Measurements from ENCODE around the gene SETD3.
A peak's percentile ranks its signal among the peaks of the same experiment; 100 is the strongest.

Gene SETD3

GRCh38 chr14:99424306-99424877, 56.3 kb downstream of the SETD3 start:
- no peak for DNase-seq (ENCODE audit: low read depth in 3 of 3)

- DNase-seq (ENCODE audit: low read depth in 3 of 3), result no peak
Observed at GRCh38 chr14:99423434-99423833, 57.2 kb downstream of the SETD3 start.

DNA sequence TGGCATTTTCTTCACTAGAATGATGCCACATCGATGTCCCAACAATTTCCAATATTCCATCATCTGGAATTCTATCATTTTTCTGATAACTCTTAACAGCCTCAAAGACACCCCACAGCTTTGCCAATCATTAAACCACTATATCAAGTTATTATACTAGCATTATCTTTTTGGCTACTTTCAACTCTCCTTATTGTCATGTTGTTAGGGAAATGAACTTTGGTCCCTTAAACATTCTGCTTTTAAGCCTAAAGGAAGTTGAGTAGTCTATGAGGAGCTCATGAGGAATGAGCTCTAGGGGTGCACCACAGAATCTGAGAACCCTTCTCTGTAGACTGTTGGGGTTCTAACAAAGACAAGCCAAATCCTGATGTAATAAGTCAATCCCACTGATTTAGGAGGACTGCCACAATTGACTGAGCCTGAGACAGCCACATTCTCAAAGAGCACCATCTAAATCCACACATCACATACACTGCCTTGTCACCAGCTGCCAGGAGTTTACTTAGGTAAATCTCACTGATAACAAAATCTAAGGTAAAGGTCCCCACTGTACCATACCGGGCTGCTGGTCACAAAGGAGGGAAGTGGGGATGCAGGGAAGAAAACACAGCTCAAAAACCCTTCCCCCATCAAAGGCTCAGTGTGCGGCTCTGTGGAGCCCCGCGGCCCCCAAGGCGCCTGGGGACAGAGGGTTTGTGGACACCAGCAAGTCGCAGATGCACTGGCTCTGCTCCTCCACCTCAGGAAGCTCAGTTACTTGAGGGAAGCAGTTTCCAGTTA, 58.2 kb downstream of the SETD3 start:
- DNase-seq (ENCODE audit: low read depth in 3 of 3), result no peak

- DNase-seq (ENCODE audit: low read depth in 3 of 3), result no peak
Observed at GRCh38 chr14:99420711-99421110, 59.9 kb downstream of the SETD3 start.

- DNase-seq (ENCODE audit: low read depth in 3 of 3), result no peak
Observed at GRCh38 chr14:99419905-99420304, 60.8 kb downstream of the SETD3 start.

DNA sequence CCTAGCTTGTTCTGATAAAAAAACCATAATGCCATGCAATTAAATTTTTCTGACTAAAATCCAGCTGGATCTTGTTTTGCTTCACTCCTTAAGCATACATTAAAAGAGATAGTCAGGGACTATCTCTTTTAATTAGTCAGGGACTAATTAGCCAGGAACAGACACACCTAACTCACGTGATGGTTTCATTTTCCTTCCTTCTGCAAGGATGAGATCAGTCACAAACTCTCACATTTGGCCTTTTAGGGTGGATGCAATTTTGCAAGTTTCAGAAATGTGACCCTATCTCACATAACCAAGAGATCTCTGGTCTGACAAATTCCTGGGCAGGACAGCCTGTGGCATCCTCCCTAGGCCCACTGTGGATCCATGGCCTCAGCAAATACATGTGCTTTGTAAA, 62.4 kb downstream of the SETD3 start:
- no peak for DNase-seq (ENCODE audit: low read depth in 3 of 3)

- DNase-seq (ENCODE audit: low read depth in 3 of 3), result no peak
Observed at GRCh38 chr14:99416909-99417308, 63.8 kb downstream of the SETD3 start.

DNA sequence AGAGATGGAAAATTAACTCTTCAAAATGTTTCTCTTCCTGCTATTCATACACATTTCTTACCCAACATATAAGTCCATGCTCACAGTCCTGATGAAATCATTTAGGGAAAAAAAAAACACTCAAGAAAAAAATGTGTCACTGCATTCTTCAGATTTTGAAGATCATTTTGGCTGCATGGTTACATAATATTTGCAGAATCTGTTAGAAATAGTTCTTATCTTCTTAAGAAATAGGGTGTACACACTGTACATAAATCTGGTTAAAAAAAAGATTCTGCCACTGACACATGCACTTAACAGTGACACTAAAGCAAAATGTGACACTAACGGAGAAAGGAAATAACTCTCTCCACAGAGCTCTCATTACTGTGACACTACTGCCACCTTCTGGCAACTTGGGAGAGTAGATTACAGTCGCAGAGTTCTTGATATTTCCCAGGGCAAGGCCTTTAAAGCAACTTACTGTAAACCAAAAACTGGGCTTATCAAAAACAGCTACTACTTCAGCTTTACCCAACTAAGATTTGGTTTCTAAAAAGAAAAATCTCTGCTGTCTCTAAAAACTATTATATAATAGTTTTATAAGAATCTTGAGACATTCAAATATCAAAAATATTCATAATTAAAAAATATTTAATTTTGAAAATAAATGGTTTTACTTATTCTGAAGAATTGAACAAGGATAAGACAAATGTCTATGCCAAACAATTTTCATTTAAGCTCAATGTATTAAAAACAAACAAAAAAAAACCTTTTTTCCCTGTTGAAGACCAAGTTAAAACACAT, 65.0 kb downstream of the SETD3 start:
- DNase-seq (ENCODE audit: low read depth in 3 of 3), result peak; percentile 32 to 49 (median 41)

DNA sequence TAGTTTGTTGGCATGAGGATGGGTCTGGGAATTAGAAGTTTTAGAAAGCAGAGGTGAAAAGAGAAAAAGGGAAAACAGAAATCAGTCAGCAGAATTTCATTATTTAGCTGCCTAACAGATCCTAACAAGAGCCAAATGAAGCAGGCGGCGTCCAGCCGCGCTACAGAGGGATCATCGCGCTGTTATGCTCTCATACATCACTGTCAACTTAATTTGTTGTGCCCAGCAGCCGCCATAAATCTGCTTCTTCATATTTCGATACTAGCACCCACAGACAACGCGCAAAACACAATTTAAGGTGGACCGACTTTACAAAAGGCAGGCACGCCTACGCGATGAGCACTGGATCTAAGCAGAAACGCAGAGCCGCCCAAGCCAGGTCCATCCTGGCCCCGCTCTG, 66.7 kb downstream of the SETD3 start:
- DNase-seq (ENCODE audit: low read depth in 3 of 3), result no peak

DNA sequence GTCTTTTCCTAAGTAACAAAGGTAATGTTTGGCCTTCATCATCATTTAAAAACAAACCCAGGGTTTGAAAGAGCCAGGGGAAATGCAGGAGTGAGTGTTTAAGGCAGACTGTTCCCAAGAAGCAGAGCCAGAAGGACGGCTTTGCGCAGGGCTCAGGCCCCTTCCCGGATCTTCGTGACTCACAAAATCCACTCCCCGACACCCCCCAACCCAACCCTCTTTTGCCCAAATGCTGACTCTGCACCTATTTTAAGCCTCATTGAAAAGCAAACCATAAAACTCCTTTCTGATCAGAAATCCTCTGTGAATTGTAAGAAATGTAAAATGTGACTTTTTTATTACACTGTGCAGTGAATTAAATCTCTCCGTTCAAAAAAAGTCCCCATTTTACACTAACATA, 67.5 kb downstream of the SETD3 start:
- DNase-seq (ENCODE audit: low read depth in 3 of 3), result no peak

GRCh38 chr14:99412117-99413061, 68.3 kb downstream of the SETD3 start:
- DNase-seq (ENCODE audit: low read depth in 3 of 3), result peak in 1 of 3 donors; percentile 25

GRCh38 chr14:99410019-99410418, 70.6 kb downstream of the SETD3 start:
- no peak for DNase-seq (ENCODE audit: low read depth in 3 of 3)

GRCh38 chr14:99408971-99409289, 71.7 kb downstream of the SETD3 start:
- no peak for DNase-seq (ENCODE audit: low read depth in 3 of 3)

DNA sequence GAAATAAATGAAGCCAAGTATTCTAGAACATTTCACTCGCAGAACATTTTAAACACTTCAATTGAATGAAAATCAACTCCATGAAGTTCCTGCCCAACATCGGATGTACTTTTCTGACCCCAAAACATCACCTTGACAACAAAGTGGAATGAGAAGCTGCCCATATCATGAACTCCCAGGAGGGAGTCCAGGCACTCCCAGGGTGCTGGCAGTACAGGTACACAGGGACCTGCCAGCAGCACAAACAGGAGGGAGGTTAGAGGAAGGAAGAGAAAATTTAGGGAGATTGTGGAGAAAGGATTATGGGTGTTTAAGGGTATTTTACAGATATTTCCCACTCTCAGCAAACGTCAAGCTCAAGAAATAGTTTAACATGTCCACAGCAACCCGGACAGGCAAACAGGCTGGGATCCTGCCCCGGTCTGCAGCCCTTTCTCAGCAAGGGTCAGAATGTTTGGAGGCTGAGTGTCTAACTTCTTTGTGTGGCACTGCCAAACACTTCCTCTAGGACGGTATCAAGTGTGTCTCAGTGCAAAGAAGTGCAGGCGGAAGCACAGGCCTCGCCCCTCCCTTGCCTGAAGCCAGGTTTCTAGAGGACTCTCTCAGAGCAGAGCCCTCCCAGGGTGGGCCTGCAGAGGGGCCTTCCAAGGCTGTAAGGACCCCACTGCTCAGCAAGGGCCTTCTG, 72.2 kb downstream of the SETD3 start:
- no peak for DNase-seq (ENCODE audit: low read depth in 3 of 3)

DNA sequence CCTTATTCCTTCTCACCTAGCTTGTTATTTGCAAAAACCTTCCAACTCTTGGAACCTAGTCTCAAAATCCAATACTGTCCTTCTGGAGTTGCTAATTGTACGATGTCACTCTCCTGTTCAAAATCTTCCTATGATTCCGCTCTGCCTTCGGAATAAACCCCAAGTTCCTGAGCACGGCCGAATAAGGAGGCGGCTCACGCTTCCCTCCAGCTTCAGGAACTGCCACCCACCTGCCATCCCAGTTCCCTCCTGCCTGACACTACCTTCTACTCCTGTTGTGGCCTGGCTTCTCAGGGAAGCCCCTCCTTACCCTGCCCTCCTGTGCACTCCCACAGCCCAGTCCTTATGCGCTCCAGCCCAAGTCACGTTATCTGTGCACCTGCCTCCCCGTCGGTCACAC, 73.2 kb downstream of the SETD3 start:
- no peak for DNase-seq (ENCODE audit: low read depth in 3 of 3)

DNA sequence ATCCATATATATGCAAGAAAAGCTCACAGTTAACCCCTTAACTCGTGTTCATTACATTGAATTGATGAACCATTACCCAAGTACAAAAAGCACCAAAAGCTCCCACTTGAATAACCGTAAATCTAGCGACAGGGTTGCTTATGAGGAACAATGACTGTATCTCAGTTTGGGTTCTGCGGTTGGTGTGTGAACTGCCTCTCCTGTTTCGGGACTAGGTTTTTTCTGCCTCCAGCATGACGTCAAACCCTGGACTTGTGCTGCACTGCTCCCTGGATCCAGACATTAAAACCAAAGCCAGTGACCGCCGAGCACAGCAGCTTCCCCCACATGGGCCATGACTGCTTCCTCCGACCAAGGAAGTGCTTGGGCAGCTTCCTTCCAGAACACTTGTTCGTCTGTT, 77.7 kb downstream of the SETD3 start:
- DNase-seq (ENCODE audit: low read depth in 3 of 3), result no peak

GRCh38 chr14:99402285-99402648, 78.4 kb downstream of the SETD3 start:
- DNase-seq (ENCODE audit: low read depth in 3 of 3), result no peak

- DNase-seq (ENCODE audit: low read depth in 3 of 3), result no peak
Observed at GRCh38 chr14:99401621-99402284, 78.9 kb downstream of the SETD3 start.

DNA sequence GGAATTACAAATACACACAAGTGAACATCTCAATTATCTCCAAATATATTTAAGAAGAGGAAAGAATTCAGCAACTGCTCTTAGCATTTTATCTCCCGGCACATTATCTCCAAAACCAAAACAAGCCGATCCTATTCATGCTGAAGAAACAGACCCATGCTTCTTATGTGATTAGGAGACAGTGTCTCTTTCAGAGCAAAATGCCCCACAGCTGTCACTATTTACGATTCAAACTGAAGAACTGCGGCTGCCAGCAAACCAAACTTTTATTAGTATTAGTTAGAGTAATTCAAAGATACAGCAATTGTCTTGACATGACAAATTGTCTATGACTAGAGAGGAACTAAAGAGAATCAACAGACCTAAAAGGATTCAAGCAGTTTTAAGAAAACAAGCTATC, 79.4 kb downstream of the SETD3 start:
- DNase-seq (ENCODE audit: low read depth in 3 of 3), result no peak

- no peak for DNase-seq (ENCODE audit: low read depth in 3 of 3)
Observed at GRCh38 chr14:99397698-99398097, 83.0 kb downstream of the SETD3 start.
